T1000 (cell line): Measurements from ENCODE around the gene MEDAG.

Experiments used
- DNase-seq: peaks from one replicate; lab custom pipeline; 2025; ENCODE audit warnings: mixed read lengths; lab: John Stamatoyannopoulos, UW

The MEDAG gene

GRCh38 chr13:30905932-30906383 is at the start of gene MEDAG:
TSS of gene MEDAG (plus strand) at chr13:30906271. CDS start at chr13:30906516, 245 bp downstream.
- no peak for DNase-seq

- no peak for DNase-seq
These were observed 49.1 kb upstream of the MEDAG start for GRCh38 chr13:30857018-30857417.

- DNase-seq, result no peak
These were observed 48.4 kb upstream of the MEDAG start for GRCh38 chr13:30857636-30858035.

GRCh38 chr13:30859326-30859725 is 46.7 kb upstream of the MEDAG start:
- no peak for DNase-seq

GRCh38 chr13:30861163-30861562 is 44.9 kb upstream of the MEDAG start:
- no peak for DNase-seq

- no peak for DNase-seq
These were observed 44.1 kb upstream of the MEDAG start for GRCh38 chr13:30861836-30862467.

GRCh38 chr13:30862707-30863106 is 43.4 kb upstream of the MEDAG start:
- no peak for DNase-seq

GRCh38 chr13:30863231-30863630 is 42.8 kb upstream of the MEDAG start:
- no peak for DNase-seq

- DNase-seq, result no peak
These were observed 42.3 kb upstream of the MEDAG start for GRCh38 chr13:30863796-30864195.

GRCh38 chr13:30864433-30865122 is 41.5 kb upstream of the MEDAG start:
- DNase-seq, result no peak

GRCh38 chr13:30865123-30866049 is 40.7 kb upstream of the MEDAG start:
- DNase-seq, result peak; percentile 26

GRCh38 chr13:30866677-30867076 is 39.4 kb upstream of the MEDAG start:
- no peak for DNase-seq

- no peak for DNase-seq
These were observed 38.9 kb upstream of the MEDAG start for GRCh38 chr13:30867089-30867669.

- no peak for DNase-seq
These were observed 37.1 kb upstream of the MEDAG start for GRCh38 chr13:30868799-30869470.

- no peak for DNase-seq
These were observed 36.6 kb upstream of the MEDAG start for GRCh38 chr13:30869491-30869890.

GRCh38 chr13:30870049-30870884 is 35.8 kb upstream of the MEDAG start:
- peak; percentile 97 for DNase-seq

- DNase-seq, result no peak
These were observed 35.0 kb upstream of the MEDAG start for GRCh38 chr13:30870916-30871587.

- no peak for DNase-seq
These were observed 34.3 kb upstream of the MEDAG start for GRCh38 chr13:30871588-30872275.

- no peak for DNase-seq
These were observed 33.8 kb upstream of the MEDAG start for GRCh38 chr13:30872276-30872594.
